ENCODE measurements around the gene RNASE11.
"Not testable (repeated sequence)": the region's sequence is repeated elsewhere in the genome, so short reads cannot be mapped to it uniquely, and the experiment has no call there.

RNASE11 gene

DNA sequence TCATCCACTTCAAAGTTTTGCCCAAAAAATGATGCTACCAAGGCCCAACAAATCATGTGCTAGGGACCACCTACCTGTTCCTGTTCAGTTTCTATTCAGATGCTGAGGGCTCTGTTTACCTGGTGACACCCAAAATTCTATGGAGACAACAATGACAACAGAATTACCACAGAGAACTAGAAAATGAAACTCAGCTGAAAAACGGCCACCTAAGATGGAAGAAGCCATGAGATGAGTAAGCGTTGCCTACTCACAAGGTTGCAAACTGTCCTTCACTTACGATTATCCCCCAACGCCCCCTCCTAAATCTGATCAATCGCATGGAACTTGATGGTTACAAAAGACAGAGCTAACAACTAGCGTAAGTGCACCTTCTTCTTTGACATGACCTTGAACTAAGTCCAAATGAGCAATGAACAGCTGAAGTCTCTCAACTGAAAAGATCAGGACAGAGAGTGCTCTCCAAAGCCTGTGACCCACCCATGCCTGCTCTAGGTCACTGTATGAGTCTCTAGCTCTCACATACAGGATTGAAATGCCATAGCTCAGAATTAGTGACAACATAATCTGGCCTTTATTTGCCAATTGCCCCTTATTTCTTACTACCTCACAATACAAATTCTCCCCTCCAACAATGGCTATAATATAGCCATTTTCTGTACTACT, at the start of gene RNASE11:
RNASE11 (minus strand) TSS at position 513 of the 666 bp plus-strand sequence.
- no peak for DNase-seq (ENCODE audit: low read depth)

DNA sequence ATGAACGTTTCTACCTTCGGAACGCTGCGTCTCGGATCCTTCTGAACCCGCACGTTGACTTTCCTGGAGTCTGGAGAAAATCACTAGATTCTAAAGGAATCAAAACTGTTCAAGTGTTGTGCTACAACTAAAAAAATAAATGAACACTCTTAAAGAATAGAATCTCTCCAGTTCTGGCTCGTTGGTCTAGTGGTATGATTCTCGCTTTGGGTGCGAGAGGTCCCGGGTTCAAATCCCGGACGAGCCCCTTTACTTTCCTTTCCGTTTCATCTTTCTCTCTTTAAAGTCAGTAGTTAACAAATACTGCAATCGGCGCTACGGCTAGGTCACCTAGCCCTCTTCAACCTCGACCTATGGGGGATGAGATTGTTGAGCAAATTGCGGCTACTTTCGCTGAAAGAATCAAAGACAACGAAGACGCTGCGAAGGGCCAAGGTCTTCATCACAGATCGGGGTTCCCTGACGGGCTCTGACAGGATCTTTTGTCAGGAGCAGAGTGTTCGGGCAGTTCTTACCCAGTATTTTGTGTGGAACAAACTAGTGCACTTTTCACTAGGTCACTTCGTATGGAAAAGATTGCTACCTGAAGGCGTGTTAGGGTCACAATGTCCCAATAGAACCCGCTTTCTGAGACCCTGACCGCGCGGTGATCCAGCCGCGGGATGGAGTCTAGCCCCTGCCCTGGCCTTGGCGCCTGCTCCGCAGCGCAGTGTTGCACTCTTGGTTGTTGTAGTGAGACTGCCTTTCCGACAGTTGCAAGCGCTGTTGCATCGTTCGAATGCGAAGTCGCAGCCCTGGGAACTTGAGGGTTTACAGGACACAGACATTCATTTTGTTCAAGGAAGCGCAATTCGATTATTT, 45.3 kb upstream of the RNASE11 start:
- no peak for DNase-seq (ENCODE audit: low read depth)

DNA sequence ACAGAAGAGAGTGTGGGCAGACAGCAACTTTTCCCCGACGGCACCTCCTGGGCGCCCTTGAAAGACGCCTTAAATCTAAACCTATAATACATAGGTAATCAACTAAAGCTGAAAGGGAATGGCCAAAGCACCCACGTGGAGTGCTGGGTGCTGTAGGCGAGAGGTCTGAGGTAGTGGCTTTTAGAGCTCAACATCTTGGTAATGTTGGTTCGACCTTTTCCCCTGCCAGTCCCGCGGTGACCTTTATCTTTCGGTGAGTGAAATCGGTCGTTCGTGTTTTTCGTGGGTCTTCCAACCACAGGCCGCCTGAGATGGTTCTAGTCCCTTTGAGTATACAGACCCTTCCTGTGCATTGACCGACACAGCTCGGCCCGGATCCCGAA, 44.6 kb upstream of the RNASE11 start:
- DNase-seq (ENCODE audit: low read depth) = no peak

DNA sequence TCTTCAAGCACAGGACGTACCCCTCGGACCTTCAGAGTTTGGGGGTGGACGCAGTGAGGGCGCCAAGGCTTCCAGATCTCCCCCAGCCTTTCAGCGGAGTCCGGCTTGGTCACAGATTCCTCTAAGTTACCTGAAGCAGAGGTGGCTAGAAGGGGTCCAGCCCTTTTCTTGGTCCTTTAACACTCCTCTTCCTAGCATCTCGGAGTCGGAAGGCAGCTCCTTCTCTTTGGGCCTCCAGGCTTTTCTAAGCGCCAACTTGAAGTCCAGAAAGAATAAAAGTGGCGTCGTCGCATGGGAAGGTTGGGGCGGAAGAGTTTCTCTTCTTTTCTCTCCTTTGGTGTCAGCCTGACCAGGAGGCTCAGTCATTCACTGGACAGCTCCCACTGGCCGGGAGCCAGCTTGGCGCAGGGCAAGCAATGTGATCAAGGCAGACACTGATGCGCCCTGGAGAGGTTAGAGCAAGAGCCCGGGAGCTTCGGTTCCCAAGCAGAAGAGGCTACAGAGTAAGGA, 44.1 kb upstream of the RNASE11 start:
- no peak for DNase-seq (ENCODE audit: low read depth)

DNA sequence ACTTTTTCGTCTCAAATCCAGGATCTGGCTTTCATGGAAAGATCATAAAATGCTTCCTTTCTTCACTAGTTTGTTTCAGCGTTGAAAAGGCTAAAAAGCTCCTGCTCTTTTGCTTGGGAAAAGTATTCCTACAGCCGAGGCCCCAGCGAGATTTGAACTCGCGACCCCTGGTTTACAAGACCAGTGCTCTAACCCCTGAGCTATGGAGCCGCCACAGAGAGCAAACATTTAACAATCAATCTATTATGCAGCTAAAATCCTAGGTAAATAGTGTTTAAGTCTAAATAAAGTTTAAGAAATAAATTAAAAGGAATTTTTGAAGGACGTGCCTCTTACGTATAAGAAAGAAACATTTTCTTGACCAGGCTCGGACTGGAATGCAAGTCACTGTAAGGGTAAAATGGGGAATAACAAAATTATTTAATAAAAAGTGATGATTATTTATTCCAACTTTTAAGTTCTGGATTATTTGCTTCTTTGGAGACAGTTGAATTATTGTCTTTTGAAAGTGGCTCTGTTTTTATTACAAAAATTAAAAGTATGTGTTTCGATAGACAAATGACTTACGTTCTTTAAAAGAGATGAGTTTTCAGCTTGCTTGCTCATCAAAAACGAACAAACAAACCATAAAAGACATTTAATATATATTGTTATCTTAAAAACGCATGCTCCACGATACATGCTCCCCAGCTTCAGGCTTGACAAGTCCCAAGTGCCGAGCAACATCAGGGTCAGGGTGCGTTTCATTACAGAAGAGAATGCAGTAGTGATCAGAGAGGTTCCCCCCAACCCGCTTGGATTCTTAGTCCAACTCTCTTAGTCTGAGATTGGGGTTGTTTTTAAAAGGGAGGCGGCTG, 43.5 kb upstream of the RNASE11 start:
- DNase-seq (ENCODE audit: low read depth) = no peak

DNA sequence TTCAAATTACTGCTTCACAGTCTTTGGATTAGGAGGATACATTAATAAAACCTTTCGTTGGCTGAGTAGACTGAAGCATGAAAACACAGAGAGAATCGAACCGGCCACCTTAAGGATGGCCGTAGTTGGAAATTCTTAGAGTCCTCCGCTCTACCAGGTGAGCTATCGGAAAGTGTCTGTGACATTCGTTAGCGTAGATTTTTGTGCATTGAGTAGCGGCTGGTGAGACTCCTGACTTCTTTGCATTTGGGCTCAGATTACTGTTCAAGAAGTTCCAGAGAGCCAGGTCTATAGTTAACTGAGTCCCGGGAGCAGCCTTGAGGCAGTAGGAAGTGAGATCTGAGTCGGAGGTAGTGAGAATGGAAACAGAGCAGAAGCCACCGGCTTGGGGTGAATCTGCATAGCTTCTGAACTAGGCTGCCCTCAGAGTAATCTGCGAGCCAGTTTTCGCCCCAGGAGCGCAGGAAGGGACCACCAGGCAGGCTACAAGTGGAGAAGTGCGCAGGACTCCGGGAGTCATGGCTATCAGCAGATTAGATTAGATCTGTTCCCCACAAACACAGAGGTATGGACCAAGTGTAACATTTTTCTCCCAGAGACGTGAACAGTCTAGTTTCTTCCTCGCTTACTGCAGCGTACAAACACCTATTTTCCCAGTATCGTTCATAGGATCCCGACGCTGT, 42.7 kb upstream of the RNASE11 start:
- DNase-seq (ENCODE audit: low read depth) = no peak

DNA sequence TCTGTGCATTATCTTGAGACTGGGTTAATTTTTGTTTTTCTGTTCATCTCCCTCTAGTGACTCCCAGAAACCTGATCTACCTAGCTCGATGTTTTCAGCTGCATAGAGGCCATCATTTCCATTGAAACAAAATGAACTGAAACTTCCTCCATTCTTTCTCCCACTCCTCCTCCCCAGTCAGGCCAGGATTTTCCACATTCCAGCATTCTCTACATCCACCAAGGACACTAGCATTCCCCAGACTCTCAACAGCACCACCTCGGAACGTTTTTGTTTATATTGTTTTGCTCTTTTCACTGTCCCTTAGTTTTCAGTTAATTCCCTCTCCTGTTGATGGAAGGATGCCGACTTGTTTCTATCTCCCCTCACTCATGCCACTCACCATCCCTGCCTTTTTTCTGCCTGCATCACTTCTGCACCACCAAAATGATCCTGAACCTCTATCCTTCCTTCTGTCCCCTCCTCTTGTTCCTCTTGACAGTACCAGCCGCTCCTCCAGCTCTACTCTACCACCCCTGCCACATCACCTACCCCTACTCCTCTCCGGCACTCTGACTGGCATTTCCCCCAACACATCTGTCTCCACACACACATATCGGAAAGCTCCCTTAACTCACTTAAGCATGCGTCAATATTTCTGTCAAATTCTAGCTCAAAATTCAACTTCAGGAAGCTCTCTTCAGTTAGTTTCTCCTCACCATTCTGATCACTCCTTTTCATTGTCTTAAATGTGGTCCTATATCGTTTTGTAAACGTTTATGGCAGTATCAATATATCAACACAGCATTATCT, 40.5 kb upstream of the RNASE11 start:
- no peak for DNase-seq (ENCODE audit: low read depth)

DNA sequence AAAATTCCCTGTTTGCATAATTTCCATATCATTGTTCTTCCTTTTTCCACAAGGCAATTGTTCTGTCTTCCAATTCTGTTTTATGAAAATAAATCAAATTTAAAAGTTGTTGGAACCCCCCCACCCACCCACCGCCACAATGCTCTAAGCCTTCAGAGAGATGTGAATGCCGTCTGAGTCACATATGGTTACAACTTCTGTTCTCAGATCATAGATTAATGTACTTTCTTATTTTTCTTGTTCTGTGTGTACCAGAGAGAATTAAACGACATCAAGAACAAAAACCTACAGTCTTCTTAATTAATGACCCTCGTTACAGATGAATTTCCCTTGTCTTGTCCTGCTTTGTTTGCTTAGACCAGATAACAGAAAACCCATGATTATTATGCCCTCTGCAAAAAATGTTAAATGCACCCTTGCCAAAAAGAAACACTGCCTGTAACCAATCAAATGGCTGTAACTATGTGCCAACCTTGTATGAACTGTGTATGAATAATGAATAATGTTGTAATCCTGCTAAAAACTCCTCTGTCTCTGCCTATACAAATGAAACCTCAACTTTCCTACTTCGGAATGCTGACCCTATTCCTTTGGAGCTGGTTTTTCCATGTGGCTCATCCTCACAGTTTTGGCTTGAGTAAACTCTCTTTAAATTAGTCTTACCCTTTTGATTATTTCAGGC, 39.7 kb upstream of the RNASE11 start:
- no peak for DNase-seq (ENCODE audit: low read depth)

DNA sequence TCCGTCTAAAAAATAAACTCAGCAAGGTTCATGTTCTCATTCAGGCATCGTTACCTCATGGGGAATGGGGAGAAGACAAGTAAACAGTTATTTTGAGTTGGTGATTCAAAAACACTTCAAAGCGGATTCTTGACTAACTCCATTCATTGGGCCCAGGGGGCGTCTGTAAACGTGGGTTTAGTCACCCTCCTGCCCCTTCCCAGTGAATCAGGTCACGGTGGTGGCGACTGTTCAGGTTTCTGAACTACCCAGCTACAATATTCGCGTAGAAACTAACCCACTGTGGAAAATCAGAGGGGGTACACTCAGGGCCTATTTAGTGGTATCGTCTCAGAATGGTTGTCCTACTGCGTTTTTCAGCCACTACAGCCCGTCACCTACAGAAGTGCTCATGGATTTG, 38.5 kb upstream of the RNASE11 start:
- DNase-seq (ENCODE audit: low read depth) = no peak

DNA sequence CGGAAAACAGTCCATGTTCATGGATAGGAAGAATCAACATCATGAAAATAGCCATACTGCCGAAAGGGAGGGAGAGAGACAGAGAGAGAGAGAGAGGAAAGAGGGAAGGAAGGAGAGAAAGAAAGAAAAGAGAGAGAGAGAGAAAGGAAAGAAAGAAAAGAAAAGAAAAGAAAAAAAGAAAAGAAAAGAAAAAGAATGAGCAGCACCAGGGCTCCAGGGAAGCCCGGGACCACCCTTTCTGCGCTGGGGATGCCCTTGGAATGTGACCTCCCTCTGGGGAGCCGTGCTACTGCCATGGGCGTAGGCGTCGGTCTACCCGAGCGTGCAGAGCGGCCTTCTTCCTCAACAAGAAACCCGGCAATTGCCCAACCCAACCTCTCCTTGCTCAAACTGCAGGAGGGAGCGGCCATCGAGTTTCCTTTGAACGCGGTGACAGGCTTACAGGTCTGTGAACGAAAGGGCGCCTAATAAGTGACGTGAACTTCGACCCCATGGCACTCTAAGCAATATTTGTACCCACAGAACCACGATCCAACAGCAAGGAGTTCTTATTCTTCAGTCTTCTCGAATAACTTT, 36.8 kb upstream of the RNASE11 start:
- no peak for DNase-seq (ENCODE audit: low read depth)

DNA sequence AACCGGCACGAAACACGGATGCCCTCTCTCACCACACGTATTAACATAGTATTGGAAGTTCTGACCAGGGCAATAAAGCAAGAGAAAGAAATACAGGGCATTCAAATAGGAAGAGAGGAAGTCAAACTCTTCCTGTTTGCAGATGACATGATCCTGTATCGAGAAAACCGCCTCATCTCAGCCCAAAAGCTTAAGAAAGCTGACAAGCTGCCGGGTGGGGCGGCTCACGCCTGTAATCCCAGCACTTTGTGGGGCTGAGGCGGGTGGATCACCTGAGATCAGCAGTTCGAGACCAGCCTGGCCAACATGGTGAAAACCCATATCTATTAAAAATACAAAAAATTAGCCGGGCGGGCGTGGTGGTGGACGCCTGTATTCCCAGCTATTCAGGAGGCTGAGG, 36.0 kb upstream of the RNASE11 start:
- no peak for DNase-seq (ENCODE audit: low read depth)

DNA sequence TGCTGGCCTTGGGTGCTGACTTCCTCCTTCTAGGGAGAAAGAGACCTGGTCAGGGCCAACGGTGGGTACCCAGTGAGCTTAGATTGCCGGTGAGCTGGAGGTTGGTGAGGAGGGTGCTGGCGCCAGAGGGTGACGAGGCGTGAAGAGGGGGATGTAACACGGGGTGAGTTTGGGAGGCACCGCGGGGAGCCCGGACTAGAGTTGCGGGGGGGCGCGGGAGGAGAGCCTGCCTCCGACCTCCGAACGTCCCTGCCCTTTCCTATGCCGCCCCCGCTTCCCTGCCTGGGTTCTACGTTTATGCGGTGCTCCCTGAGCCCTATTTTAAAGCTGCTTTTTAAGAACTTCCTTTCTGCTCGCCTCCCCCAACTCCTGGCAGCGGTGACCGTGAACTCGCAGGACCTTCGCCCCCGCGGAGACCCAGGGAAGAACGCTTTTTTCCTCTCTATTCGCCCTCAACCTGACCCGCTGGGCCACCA, 35.1 kb upstream of the RNASE11 start:
- no peak for DNase-seq (ENCODE audit: low read depth)

DNA sequence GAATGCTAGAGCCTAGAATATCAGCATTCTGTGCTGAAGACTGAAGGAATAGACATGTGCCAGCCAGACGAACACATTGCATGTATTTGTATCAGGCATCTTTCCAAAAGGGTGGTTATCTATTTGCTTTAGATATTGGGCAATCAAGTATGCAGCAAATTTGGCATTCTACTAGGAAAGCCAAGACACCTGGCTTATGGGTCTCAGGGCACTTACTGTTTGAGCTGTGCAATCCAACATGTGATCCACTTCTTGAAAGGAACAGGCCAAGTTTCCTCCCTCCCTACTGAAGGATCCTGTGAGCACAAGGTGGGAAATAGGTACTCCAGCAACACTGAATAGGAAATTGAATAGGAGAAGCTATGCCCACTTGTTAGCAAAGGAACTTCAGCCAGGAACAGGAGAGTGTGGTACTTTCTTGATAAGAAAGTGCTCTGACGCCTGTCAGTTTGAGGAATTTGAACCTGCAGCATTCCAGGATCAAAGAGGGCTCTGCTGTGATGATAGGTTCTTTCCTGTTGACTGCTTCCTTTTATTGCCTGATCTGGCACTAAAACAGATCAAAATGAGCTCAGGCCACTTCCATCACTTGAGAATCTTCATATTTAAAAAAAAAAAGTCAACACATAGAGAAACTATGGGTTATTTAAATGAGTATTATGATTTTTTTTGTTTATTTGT, 33.1 kb upstream of the RNASE11 start:
- no peak for DNase-seq (ENCODE audit: low read depth)

DNA sequence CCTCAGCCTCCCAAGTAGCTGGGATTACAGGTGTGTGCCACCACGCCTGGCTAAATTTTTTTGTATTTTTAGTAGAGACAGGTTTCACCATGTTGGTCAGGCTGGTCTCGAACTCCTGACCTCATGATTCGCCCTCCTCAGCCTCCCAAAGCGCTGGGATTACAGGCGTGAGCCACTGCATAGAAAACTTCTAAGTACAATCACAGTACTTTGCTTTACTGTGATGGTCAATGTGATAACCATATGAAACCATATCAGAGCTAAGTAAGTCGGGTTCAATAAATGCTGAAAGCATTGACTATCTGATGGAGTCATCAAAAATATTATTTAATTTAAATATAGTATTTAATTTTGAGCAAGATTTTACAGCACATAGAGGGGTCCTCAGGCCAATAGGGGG, 31.9 kb upstream of the RNASE11 start:
- DNase-seq (ENCODE audit: low read depth) = not testable (repeated sequence)

DNA sequence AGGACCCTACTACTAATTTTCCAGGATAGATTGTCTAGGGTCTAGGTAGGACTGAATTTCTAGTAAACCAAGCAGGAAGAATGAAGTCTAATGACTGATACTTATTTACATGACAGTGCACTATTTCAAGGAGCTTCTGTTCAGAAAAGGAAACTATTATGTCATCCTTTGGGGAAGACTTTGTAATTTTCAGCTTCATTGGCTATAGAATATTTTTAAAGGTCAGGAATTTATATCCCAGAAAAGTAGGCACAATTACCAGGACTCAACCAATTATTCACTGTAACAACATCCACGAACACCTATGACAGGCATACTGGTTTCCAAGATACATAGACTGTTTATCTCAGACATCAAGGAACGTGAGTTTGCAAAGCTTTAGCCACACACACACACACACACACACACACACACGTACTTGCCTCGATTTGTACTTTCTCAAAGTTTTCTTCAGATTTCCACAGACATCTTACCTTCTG, 30.5 kb upstream of the RNASE11 start:
- no peak for DNase-seq (ENCODE audit: low read depth)

DNA sequence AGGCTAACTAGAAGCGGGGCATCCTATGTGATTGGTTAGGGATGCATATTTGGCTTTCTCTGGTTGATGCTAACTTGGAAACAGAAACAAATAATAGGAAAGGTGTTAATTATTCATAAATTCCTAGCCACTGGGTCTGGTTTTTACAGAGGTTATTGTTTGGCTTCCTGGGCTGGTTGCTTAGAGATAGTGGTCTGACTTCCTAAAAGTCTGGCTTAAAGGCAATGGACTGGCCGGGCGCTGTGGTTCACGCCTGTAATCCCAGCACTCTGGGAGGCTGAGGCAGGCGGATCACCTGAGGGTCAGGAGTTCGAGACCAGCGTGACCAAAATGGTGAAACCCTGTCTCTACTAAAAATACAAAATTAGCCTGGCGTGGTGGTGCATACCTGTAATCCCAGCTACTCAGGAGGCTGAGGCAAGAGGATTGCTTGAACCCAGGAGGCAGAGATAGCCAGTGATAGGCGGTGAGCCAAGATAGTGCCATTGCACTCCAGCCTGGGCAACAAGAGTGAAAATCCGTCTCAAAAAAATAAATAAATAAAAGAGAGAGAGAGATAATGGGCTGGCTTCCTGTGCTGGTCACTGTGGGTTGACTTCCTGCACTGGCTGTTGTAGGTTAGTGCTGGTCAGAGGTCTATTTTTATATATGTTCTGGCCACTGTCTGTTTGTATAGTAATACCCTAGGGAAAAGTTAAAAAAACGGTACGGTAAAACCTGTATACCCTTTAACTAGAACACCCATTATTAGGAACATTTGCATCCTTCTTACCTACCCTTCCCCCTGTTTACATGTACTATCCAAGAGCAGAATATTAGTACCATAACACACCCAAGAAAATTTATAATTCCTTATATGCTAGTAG, 29.6 kb upstream of the RNASE11 start:
- no peak for DNase-seq (ENCODE audit: low read depth)

DNA sequence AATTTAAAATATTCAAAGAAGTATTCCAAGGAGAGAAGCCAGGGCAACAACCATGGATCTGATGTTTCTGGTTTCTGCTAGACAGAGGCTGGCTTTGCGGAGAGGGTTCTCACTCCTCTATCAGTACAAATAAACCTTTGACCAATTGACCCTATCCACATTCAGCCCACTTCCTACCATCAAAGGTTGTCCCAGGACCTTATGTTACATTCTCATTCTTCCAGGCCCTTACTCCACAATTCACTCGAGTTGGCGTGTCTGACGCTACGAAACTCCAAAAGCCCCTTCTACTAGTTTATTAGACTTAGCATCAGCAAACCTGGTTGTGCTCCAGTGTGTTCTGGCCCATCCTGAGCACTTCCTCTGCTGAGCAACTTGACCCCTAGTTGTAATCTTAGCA, 28.2 kb upstream of the RNASE11 start:
- no peak for DNase-seq (ENCODE audit: low read depth)
